Suppressor macrophage treated with lipopolysaccharide for 1 hour (primary cell): ENCODE results near the gene GRAP2.
A peak's percentile ranks its signal among the peaks of the same experiment; 100 is the strongest.
"Not testable (repeated sequence)": the region's sequence is repeated elsewhere in the genome, so short reads cannot be mapped to it uniquely, and the experiment has no call there.

ENCODE experiments used
- DNase-seq, 3 donors: peaks; one replicate each; pipeline ENCODE4 v3.0.0-alpha.2; 2020 to 2022

The GRAP2 gene

DNA sequence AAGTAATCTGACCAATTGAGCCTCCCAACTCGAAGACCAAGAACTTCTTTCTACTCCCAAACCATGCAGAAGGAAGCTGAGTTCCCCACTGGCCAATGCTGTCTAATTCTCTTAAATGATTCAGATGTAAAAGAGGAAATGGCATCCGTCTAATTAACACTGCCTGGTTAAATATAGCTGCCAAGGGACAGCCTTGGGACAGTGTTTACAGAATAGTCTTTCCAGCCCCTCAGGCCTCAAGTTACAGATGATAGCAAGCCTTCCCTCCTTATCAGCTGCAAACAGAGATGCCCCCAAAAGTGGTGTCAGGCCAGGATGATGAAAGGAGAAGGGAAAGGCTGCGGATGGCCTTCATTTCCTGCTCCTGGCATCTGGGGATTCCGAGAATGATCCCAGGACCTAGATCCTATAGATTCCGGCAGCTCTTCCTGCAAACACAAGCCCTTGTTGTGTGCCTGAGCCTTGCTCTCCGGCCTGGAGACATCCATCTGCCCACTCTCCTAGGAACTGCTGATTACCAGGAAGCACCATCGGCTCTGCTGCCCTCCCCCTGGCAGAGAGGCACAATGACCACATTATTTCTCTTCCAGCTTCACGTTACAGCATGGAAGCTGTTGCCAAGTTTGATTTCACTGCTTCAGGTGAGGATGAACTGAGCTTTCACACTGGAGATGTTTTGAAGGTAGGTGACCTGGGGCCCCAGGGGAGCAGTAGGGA lies 45.8 kb downstream of the GRAP2 start:
- DNase-seq: peak; percentile 35 to 62 (median 57)

DNA sequence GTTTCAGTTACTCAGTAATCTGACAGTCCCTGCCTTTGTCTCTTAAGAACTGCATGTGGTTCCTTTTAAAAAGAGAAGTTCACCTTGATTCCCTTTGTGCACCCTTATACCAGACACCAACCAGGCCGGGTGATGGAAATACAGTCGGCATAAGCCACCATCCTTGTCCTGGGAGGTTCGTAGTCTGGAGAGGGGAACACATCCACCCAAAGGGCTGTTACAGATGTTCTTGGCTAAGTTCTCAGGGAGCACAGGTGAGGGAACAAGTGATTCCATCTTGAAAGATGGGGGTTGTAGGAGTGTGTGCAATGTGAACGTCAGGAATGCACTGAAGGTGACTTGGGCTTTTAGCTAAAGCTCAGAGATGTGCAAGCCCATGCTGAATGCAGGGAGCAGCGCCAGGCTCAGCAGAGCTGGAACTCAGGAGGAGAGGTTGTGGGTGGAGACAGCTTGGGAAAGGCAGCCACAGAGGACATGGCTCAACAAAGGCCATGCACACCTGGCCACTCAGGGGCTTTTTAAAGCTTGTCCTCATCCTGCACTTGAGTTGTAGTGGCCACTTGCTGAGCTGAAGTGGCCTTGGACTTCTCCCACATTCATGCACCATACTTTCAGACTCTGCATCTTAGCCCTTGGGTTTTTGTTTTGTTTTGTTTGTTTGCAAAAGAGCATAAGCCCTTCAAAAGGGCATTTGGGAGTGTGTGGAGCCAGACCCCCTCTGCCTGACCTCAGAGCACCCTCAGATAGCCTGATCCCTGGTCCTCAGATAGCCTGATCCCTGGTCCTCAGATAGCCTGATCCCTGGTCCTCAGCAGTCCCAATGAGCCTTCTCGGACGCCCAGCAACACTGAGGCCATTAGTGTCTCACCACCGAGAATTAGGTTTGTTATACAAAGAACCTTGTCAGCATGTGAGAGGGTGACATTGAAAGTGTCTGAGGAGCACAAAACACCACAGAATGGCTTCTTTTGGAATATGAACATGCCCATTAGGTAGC lies 46.6 kb downstream of the GRAP2 start:
- no peak for DNase-seq

DNA sequence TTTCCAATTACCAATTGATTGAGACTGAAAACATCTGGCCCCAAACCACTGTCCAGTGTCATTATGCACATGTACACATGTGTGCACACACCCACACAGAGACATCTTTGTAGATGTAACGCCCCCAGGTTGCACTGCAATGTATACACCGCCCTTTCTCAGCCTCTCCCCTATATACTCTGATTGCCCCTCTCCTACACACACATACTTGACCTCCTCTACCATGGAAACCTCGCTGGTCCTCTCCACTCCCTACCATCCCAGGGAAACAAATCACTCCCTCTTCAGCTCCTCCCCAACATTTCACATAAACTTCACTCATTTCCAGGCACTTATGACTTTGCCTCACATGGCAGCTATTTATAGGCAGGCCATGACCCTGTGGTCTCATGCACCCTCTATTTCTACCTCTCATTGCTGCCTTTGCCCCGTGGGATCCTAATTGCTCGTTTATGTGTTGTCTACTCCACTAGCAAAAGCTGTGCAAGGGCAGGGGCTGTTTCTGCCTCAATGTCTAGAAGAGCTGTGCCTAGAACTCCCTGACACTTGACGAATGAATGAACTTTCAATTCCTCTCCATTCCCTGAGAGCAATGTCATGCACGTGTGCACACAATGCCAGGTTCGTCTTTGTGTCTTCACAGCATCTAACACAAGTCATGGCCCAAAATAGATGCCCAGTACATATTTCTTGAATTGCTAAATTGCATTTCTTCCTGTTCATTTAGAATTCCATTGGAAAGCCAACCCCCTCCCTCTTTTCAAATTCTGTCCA lies 49.3 kb downstream of the GRAP2 start:
- no peak for DNase-seq

DNA sequence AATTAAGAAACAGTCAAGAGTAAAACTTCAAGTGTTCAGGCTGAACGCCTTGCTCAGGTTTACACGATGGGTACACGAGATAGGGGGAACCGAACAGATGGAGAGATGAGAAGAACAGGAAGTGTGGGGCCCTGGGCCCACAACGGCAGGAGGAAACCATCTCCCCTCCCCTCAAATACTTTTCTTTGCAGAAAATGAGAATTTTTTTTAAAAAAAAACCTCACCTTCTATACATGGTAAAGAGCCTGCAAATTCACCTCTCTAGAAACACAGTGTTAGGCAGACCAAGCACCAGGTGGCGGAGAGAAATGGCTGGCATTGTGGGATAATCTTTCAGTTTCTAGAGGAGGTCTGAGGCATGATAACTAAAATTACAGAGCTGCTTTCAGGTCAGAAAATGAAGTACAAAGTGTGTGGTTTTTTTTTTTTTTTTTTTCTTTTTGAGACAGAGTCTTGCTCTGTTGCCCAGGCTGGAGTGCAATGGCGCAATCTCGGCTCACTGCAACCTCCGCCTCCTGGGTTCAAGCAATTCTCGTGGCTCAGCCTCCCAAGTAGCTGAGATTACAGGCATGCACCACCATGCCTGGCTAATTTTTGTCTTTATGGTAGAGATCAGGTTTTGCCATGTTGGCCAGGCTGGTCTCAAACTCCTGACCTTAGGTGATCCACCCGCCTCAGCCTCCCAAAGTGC lies 50.9 kb downstream of the GRAP2 start:
- not testable (repeated sequence) for DNase-seq

DNA sequence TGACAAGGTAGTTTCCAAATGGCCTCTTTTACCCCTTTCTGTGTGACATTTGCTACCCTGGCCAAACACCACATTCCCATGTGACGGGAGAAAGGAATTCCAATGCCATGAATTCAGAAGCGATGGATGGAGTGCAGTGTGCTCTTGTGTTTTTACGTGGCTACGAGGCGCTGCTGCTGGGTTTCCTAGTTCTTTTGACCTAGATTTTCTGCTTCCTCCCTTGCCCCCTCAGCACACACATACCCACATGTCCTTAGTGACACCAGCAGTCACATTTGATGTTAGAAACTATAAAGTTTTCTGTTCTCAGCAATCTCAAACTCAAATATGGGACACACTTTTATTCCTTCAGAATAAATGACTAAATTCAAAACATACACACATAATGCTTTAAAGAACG lies 51.5 kb downstream of the GRAP2 start:
- DNase-seq: no peak

DNA sequence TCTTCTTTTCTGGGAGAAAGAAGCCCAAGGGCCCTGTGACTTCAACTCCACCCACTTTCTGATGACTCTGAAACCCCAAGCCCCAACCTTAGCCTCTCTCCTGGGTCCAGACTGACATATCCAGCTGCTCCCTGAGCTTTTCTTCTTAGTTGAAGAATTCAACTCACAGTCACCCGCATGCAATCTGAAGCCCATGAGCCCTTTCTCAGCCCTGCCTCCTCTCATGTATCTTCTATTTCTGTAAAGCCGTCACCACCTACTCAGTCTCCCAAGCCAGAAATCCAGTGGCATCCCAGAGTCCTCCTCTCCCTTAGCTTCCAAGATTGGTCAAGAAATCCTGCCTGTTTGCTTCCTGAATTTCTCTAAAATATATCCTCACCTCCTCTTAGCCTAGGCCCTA lies 52.2 kb downstream of the GRAP2 start:
- no peak for DNase-seq

DNA sequence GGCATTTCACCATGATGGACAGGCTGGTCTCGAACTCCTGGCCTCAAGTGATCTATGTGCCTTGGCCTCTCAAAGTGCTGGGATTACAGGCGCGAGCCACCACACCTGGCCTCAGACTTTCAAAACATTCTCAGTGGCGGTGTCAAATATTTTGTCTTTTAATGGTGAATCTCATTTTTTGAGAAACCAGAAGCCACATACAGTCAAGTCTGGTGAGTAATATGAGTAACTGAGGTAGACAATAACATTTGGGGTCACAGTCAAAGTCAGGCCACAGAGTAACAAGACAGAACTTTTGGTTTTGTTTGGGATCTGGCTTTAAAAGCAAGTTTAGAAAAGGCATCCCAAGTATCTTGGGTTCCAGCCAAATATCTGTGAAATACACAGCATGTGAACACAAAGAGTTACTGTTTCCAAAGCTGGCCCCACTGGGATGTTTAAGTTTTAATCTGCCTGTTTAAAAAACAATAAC lies 53.7 kb downstream of the GRAP2 start:
- DNase-seq: no peak

DNA sequence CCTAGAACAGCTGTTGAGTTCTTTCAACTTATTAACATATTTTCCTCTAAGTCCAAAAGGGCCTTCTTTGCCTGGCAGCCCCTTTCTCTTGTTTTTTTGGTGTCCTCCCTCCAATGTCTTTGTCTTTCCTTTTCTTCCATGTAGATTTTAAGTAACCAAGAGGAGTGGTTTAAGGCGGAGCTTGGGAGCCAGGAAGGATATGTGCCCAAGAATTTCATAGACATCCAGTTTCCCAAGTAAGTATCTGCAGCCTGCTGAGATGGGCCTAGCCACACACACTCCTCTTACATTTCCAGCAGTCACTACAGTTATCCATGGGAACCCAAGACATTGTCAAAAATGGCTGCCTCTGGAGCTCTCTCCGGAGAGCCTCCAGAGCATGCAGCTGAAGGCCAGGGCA lies 54.8 kb downstream of the GRAP2 start:
- no peak for DNase-seq

DNA sequence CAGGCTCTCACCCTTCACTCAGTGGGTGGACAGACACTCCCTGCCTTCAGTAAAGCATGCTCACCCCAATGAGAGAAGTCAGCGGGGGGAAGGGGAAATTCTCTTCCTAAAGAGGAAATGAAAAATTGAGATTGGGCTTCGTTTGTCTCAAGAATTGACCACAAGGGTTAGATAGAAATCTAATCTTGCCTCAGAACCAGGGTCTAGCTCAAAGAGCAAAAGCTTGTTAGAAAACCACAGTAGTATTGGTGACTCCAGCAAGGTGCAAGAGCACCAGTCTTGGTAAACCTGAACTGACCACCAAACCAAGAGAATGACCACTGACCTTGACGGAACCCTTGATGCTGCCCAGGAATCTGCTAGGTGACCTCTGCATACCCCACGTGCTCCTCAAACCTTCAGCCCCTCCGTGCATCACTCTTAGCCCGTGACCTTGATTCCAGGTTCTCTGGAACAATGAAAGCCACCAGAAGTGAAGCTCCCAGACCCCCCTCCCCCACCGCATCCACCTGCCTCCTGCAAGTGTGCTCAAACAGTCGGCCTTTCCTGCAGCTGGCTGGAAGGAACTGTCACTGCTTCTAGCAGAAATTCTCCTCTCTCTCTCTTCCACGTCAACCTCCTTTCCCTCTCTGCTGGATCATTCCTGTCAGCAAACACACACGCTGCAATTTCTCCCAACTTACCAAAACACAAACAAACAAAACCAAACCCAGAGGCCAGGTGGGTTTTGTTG lies 56.2 kb downstream of the GRAP2 start:
- DNase-seq: peak; percentile 56 to 64 (median 61)

DNA sequence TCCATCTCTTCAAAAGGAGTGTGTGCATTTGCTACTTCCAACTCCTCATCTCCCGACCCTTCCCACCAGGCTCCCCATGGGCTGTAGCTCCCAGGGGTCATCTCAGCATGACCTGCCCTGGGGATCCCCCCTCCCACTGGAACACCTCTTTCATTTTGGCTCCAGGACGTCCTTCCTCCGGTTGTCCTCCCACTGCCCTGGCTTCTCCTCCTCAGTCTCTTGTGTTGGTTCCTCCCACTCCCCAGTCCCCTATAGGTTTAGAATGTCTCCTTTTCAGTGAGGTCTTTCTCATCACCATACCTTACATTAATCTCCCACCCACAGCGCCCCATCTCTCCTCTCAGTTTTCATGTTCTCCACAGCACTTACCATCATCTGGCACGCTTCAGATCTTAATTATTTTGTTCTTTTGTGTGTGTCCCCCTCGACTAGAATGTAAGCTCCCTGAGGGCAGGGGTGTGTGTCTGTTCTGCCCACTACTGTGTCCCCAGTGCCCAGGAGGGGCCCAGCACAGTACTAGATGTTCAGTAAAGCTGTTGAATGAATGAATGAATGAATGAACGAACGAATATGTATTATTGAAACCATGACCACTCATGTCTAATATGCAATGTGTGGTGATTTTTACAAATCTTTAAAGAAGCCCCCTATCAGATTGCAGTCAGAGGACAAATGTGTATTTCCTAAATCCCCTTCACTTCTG lies 57.3 kb downstream of the GRAP2 start:
- DNase-seq: no peak

DNA sequence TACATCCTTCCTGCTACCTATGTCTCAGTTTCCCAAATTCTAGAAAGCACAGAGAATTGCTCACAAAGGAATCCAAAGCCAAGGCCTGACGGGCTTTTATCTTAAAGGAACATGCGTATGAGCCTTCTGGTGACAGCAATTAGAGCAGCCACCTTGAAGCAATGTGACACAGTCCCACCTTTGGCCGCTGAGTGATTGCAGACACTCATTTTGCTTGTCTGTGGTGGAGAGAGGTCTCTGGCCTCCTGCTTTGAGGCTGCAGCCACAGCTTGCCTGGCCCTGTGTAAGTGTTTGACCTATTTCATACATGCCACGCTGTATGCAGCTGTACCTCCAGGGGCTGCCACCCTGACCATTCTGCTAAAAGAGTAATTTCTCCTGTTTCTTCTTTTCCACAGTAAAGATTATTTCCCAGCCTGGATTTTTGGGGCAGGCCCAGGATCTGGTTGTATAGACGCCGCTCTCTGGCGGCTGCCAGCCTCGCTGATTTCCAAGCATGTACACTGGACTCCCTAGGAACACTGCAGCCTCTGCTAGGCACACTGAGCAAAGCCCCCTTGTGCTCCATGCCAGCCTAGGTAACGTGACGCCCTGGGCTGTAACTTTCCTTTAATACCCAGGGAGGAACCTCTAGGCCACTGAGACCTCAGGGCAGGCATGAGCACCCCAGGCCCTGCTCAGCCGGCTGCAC lies 58.2 kb downstream of the GRAP2 start:
- DNase-seq: no peak

DNA sequence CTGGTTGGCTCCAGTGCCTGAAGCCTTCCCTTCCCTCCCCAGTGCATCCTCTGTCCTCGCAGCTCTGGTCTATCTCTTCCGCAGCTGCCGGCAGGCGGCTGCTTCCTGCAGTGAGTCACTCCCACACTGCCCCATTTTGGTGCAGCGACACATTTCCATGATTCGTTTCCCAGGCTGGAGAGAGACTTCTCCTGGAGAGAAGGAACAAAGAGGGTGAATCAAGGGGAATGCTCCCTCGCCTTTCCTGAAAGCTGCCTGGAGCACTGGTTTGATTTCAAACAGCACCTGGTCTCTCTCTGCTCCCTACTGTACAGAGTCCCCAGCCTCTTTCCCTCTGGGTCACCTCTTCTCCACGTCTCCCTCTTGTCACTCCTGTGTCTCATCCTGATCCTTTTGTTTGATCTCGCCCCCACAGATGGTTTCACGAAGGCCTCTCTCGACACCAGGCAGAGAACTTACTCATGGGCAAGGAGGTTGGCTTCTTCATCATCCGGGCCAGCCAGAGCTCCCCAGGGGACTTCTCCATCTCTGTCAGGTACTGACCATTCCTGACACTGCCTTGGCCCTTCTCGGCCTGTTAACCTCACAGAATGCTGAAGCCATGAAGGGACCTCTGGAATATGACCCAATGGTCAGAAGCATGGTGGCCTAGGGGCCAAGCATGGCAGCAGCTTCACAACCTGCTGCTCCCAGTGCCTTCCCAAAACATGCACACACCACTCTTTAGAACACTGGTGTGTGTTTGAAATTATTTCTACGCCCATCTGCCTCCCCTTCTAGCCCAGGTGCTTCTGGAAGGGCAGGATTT lies 59.0 kb downstream of the GRAP2 start, which contains the start of gene TMA7B:
TMA7B (plus strand) TSS at position 758 of the 808 bp plus-strand sequence. CDS start 3,978 bp downstream, outside the sequence.
- peak; percentile 67 to 79 (median 71) for DNase-seq

DNA sequence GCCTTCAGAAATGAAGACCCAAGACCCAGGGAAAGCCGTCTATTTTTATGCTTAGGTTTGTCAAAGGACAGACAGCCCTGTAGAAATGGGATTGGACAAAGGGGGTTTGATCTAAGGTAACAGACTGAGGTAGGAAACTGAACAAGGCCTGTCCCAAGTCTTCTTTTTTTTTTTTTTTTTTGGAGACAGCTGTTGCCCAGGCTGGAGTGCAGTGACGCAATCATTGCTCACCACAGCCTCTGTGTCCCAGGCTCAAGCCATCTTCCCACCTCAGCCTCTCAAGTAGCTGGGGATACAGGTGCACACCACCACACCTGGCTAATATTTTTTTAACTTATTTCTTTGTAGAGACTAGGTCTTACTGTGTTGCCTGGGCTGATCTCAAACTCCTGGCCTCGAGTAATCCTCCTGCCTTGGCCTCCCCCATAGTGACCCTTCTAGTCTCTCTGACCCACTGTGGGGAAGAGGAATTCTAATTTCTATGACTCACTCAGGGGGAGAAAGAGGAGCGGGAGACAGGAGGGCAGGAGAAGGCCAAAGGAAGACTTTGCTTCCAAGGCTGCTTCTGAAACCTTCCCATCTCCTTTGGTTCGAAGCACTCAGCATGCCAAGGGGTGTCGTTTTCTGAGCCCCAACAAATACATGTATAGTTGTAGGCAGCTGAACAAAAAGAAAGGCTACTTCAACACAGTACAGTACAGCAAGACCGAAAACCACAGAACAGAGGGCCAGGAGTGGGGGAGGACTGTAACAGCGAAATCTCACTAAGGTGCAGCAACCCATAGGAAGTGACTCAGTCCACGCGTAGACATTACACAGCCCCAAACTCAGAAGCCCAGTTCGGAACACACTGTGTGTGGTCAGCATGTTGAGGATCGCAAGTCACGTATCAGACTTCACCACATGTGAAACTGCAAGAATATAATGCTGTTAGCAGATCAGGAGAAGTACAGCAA lies 60.2 kb downstream of the GRAP2 start:
- DNase-seq: peak; percentile 72 to 80 (median 76)

DNA sequence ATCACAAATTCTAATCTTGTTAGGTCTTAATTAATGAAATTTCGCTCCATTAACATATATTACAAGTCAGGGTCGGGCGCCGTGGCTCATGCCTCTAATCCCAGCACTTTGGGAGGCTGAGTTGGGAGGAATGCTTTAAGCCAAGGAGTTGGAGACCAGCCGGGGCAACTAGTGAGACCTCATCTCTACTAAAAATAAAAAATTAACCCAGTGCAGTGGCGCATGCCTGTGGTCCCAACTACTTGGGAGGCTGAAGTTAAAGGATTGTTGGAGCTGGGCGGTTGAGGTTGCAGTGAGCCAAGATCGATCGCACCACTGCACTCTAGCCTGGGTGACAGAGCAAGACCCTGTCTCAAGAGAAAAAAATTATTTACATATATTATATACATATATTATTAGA lies 61.2 kb downstream of the GRAP2 start:
- no peak for DNase-seq

DNA sequence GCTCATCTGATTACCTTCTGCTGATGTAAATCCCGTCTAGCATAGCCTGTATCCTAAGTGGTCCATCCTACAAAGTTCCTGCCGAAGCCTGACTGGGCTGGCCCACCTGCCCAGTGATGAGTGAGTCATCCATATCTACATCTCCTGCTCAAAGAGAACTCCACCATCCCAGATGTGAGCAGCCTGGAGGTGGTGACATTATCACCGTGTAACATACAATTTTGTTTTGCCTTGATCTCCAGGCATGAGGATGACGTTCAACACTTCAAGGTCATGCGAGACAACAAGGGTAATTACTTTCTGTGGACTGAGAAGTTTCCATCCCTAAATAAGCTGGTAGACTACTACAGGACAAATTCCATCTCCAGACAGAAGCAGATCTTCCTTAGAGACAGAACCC lies 64.9 kb downstream of the GRAP2 start:
- no peak for DNase-seq

DNA sequence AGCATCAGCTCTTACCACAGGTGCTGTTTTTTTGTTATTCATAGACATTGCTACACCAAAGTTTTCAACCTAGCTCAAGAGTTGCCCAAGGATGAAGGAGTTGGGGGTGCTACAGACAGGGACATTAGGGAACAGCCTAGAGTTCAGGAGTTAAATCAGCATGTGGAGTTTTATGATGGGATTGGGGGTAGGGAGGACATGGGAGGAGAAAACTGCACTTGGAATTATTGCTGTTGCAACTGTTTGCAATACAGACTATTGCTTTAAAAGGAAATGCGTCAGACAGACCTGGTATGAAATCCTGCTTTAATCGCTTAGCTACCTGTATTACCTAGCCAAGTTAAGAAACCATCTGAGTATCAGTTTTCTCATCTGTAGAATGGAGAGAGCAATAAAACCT lies 65.6 kb downstream of the GRAP2 start:
- DNase-seq: no peak

DNA sequence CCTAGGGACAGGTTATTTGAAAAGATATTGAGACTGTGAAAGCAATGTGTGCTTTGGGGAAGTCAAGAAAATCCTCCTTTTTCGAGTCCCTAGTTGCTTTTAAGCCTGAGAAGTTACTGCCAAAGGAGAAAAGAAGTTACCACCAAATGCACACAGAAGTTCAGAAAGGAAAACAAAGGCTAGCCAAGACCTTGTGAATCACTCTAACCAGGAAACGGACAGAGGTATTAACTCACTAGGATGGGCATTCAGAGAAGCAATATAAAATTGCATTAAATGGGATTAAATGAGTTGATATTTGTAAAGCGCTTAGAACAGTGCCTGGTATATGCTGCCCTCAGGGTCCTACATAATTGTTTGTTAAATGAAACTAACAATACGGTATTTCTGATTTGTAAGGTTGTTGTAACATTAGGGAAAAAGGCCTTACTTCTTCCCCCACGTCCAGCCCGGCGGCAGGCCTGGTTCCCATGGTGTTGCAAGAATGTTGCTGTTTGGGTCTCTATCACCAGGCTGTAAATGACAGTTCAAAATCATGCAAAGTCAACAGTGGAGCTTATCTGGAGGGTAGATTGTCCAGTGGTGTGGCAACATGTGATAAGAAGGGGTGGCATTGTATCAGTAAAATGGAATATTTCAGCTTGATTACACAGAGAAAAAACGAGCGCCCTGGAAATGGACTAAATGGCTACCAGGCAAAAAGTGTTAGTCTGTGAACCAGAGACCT lies 66.4 kb downstream of the GRAP2 start:
- DNase-seq: no peak
